Fibroblast of skin of back (primary cell): ENCODE measurements around the gene TFAP2E. TPM values are rescaled to one million over a fixed set of nuclear protein-coding genes. Genes with fewer than 3 reads are reported as not detected.

Source experiments
- DNase-seq: peaks from one replicate; pipeline ENCODE4 v3.0.0-alpha.2; 2013
- polyA plus RNA-seq, 2 experiments: library from polyadenylated mRNA; unstranded; fragments of 120-200 nt; gene quantifications; one replicate each; pipeline ENCODE4 v1.2.1, GENCODE V29; 2013; ENCODE audit not compliant: insufficient read length in 2 of 2

Gene TFAP2E
- polyA plus RNA-seq (2013, experiment 1 of 2; ENCODE audit: insufficient read length) = 0.37 TPM
- 0.30 TPM for polyA plus RNA-seq (2013, experiment 2 of 2; ENCODE audit: insufficient read length)

DNA sequence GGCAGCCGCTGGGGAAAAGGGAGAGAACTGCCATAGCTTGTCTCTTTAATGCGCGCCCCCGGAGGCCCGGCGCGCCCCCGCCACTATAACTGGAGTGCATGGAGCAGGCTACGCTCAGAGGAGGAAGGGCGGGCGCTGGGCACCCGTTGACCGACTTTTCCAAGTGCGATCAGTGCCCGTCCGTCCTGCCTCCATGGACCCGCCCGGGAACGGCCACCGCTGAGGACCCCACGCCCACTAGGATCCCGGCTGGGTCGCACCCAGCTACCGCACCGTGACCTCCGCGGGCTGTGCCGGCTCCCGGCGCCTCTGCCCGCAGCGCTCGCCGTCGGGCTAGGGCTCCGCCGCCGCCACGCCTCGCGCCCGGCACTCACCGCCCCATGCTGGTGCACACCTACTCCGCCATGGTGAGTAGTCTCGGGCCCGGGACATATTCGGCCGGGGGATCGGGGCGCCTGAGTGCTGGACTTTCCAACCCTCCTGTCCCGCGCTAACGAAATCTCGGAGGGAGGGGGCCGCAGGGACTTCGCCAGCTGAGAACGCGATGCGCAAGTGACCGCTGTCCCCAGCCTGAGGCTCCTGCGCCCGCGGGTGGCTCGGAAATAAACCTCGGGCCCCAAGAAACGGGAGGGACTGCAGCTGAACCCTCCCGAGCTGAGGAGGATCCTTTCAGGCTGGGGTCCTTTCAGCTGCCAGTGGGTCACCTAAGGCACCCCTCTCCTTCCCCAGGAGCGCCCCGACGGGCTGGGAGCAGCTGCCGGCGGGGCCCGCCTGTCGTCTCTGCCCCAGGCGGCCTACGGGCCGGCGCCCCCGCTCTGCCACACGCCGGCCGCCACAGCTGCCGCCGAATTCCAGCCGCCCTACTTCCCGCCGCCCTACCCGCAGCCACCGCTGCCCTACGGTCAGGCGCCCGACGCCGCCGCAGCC, at the start of gene TFAP2E:
TSS of gene TFAP2E (plus strand) at position 117 of the 927 bp plus-strand sequence. CDS start at position 381, 264 bp downstream.
- DNase-seq = peak; percentile 35

DNA sequence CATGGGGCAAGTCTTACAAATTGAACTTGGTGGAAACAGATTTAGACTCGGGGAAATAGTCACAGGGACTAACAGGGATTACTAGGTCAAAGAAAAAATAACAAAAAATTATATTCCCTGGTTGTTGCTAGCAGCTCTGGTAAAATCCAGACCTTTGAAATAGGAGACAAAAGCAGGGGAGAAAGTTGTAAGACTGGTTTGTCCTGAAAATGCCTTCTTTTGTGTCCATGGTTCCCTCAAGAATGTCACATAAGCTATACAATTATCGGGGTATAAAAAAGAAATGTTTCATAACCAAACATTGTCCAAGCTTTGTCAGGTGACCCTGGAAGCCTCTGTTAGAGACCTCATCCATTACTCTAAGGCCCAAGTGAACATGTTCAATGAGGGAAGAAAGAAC, 49.0 kb upstream of the TFAP2E start:
- DNase-seq = no peak

DNA sequence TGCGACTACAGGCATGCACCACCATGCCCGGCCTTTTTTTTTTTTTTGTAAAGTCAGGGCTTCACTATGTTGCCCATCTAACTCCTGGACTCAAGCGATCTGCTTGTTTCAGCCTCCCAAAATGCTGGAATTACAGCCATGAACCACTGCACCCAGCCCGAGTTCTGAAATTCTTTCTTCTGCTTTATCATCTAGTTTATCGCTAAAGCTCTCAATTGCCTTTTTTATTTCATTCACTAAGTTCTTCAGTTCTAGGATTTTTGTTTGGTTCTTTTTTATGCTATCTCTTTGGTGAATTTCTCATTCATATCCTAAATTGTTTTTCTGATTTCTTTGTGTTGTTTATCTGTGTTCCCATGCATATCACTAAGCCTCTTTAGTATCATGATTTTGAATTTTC, 42.9 kb upstream of the TFAP2E start:
- no peak for DNase-seq

DNA sequence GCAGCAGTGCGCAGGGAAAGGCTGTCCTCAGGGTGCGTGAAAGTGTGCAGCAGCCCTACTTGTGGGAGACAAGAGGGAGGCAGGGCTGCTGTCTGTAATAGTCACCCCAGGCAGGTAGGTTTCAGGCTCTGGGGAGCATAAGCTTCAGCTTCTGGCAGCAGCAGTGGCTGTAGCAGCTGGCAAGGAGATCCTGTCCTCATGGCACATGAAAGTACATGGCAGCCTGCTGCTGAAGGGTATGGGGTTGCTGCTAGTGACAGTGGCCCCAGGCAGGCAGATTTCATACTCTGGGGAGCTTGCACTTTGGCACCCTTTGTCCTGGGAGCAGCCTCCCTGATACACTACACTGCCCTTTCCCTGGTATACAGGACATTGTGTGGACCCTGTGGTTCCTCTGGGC, 42.2 kb upstream of the TFAP2E start:
- DNase-seq = no peak

DNA sequence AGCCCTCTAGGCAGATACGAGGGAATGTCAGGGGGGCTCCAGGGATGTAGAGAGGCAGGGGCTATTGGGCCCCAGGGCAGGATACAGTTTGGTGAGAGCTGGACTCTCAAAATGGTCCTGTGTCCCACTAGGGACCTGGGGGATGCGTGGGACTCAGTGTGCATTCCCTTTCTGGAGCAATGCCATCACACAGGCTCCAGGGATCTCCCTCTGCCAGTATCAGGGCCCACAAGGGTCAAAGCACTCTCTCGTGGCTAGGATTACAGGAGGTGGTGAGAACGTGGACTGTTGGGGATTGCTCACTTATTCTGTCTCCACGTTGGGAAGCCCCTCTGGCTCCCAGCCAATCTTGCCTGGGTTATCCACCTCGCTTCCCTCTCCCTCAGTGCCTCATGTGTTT, 41.7 kb upstream of the TFAP2E start:
- DNase-seq = no peak

DNA sequence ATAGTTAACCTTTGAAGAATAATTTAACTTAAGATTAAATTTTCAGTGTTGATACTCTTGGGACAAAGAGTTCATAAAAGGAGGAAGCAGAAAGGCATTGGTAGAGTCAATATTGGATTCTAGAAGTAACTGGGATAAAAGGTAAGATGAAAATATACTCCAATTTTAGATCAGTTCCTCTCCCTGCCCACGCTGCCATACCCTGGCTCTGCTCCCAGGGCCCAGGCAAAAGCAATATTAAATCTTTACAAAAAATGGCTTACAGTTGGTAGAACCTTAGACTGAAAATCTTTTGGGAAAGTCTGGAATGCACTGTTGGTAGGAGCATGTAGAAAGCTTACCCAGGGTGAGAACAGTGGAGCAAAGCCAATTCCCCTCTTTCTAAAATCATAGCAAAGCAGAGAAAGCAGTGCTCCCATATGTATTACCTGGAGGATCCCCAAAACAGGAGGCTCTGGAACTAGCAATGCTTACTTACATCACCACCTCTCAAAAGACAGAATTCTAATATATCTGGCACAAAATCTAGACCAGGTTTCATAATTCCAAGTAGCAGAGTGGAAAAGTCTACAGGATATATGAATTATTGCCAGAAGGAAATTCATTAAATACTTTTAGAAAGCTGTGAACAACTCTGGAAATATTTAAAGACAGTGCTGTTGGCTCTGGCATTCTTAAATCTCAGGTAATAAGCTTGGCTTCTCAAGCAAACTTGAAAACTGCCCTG, 40.5 kb upstream of the TFAP2E start:
- DNase-seq = peak; percentile 13

DNA sequence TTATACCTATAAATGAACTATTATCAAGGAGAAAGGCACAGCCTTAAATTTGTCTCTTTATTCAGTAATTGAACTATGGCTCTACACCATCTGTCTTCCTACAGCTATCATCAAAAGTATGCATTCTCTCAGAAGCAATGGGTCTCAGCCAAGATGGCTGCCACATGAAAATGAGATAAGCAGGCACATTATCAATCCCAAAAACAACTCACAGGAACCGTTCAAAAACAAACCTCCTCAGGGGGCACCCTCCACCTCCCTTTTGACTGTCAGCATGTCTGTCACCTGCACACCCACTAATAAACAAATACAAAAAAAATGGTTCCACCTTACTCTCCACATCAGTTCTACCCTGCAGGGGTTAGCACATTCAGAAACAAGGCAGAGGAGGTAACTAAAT, 39.5 kb upstream of the TFAP2E start:
- DNase-seq = no peak

DNA sequence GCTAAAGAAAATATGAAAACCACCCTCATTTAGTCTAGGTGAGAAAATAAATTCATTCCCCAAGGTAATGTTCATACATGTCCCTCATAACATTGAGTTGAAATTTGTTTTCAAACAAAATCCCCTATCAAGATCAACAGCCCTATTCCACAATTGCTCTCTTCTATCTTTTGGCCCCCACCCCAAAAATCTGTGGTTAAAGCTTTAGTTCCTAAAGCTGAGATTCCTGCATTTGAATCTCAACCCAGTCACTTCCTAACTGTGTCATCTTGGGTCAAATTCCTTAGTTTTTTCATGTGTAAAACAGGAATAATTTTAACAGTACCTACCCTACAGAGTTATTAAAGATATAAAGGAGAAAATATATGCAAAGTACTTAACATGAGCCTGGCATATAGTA, 37.9 kb upstream of the TFAP2E start:
- no peak for DNase-seq

DNA sequence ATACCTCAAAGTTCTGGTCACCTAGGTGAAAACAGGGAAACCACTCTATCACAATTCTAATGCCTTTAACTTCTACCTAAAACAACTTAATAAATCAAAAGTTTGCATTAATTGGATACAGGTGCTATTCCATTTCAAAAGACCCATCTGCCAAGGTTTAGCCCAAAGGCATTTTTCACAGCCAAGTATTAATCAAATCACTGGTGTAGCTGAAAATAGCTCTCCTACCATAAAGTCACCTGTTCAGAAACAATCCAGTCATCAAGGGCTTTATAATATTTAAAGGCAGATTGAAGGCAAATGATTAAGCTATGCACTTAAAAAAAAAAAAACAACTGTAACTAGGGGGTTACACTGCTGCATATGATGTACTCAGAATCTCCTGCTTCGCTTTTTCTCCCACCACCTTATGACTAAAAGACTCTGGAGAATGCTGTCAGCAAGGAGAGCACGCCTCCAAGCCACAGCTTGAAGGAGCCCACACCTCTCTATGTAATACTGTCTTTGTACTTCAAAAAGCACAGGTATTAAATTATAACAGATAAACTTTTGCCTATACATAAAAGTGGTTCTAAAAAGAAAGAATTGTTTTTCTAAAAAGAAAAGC, 36.5 kb upstream of the TFAP2E start:
- no peak for DNase-seq

DNA sequence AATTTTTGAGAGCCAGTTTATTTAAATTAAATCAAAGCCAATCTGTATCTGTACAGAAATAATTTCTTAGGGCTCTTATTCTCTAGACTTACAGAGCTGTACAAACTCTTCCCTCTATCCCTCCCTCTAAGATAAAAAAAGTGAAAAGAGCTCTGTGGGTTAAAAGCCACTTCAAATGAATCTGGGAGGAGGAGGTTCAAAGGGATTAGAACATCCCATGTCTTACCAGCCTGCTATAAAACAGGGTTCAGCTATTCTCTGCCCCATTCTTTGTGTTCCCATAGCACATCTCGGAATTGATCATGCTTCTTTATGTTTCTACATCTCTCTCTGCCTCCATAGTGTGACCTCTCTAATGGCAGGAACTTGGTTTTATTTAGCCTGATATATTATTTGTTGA, 35.3 kb upstream of the TFAP2E start:
- no peak for DNase-seq

DNA sequence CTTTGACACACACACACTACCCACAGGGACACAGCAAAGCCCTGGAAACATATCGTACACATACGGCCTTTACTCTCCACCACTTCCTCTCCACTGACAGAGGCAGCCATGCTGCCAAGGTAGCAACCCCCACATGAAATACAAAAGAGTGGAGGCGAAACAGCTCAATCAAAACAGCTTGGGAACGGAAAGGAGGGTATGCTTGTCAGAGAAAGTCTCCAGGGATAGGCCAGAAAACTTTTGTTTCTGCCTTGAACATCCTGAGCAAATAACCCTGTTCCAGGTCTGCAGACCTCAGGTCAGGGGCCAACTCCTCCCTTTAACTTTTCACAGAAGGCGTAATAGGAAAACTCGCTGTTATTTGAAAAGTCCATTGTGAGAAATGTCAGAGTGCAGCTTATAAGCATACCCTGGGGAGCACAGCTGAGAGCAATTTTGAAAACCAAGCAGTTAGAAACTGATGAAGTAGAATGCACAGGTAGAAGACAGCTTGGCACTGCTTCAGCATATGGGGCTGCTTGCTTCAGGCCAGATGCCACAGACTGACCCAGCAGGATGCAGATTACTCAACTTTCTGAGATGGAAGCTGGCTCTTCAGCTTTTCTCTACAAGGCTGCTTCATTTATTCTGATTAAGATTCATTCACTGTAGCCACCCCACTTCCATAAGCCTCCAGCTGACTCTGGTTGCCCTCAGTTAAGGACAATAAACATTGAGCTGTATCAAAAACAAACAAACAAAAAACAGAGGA, 33.9 kb upstream of the TFAP2E start:
- no peak for DNase-seq

DNA sequence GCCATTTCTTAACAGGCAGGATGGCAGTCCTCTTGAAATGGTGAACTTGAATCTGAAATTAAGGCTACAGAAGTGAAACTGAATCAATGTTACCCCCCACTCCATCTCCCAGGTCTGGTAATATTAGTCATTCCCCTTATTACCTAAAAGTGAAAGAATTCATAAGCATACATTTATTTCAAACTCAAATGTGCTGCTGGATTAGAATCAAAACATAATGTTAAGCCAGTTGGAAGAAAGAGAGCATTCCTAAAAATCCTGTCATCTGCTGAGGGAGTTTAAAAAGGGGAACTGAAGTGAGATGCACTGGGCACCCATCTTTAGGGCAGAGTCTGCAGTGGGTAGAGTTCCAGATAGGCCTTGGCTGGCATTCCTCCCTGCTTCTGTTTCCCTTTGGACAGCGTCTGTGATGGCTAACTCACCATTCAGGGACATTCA, 33.3 kb upstream of the TFAP2E start:
- peak; percentile 80 for DNase-seq

DNA sequence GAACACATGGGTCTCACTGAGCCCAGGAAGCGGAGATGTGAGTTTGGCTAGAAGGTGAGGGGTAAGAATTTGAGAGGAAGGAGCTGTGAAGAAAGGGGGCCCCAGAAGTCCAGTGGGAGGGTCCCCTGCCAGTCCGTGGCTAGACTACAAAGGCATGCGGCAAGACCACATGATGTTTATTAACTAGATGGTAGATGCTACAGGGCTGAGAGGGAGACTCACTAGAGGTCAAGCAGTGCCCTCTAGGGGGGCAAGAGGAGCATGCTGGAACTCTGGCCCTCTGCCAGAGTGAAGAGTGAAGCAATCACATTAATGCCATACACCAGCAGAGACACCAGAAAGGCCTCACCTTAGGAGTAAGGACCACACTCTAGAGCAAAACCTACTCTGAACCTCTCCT, 28.1 kb upstream of the TFAP2E start:
- DNase-seq = peak; percentile 52

DNA sequence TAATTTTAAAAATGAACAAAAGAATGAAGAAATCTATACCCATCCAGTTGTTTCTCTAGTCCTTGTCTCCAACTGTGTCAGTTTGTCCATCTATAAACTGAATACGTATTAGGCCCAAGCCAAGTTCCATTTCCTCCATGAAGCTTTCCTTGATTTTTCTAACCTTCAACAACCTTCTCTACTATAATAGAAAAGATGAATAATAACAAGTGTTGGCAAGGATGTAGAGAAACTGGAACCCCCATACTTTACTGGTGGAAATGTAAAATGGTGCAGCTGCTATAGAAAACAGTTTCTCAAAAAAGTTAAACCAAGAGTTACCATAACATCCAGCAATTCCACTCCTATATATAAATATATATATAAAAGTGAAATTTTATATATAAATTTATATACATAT, 26.5 kb upstream of the TFAP2E start:
- no peak for DNase-seq

DNA sequence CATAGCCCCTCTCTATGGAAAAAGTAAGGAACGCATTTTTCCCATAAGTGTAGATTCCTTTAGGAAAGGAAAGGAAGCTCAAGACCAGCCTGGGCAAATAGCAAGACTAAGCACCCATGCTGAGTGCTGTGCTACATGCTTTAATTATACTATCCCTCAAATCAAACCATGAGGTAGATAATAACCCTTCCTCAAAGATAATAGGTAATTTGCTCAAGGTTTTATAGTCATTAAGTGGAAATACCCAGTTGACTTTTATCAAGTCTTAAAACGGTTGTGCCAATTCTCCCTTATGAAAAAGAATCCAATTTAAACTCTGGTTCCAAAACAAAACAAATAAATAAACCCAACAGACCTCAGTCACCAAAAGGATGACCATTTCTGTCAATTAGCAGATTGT, 19.3 kb upstream of the TFAP2E start:
- no peak for DNase-seq

DNA sequence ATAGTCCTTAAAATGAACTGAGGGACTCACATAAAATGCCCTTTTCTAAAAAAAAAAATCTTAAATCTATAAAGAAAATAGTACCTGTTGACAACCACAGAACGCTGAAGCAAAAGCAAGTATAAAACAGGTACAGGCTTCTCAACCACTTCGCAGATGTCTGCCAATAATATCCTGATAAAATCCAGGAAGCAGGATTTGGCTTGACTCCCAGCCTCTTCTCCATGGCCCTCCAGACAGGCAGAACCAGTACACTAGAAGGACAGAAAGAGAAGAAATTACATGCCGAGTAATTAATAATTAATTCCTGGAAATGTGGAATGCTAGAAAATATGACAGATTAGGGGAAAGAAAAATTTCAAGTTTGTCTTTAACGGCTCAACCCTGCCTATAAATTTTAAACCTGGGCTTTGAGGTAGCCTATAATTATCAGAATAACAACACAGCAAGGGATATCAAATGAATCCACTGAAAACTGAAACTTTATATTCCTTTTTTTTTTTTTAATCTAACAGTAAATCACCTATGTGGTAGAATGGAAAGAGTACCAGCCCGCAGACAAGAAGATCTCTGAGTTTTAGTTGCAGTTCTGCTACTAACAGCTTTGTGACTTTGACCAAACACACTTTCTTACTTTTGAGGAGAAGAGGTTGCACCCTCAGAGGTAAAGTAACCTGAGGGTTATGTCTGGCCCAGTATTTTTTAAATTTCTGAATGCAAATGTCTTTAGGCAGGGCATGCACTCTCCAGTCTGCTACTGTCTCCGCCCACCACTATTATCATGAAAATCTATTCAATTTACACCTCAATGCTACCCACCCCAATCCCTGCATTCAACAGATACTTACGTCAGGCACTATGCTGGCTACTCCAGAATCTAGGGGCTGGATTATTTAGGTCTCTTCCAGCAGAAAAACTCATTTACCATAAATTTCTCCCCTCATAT, 18.6 kb upstream of the TFAP2E start:
- no peak for DNase-seq

DNA sequence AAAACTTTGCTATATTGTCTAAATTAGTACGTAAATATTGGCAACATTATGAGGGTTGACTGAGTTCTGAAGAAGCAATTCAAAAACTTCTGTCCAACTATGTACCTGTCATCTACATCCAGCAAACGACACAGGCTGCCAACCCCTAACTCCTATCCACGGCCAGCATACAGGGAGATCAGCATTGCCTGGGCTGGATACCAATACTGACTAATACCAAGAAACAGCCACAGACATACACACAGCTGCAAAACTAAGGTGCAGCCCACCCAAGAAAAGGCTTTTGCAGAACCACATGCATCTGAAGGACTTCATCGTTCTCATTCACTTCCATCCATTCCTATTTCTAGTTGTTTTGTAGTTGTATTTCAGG, 17.9 kb upstream of the TFAP2E start:
- DNase-seq = no peak

DNA sequence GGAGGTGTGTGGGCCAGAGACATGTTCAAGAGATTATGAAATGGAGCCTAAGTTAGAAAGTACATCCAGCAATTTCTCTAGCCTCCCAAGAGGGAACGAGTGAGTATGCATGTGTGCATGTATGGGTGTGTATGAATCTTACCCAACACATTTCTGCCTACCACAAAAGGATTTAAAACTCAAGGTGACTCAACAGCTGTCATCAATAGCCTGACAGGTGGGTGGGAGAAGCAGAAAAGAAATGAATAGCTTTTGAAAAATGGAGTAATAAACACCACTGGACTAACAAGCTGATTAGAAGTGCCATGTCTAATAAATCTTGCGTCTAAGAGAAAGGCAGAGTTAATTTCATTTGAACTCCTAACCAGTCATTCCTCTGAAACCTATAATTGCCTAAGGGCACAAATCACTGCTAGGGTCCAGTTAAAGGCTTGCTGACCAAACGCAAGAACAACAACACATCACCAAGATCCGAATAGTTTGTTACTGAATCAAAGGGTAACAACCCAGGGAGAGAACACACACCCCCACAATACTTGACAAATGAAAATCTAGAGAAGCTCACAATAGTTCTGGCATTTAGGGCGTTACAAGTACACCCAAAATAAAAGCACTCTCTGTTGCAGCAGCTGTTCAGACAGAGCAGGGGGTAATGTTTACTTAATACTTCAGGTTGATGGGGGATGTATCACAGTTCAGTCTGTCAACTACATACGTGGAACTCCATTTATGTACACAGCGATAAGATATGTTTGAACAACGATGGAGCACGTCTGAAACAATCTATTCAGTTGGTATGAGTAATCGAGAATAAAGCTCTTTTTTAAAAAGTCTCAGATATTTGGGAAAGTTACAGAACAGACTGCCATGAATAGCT, 17.3 kb upstream of the TFAP2E start:
- no peak for DNase-seq

DNA sequence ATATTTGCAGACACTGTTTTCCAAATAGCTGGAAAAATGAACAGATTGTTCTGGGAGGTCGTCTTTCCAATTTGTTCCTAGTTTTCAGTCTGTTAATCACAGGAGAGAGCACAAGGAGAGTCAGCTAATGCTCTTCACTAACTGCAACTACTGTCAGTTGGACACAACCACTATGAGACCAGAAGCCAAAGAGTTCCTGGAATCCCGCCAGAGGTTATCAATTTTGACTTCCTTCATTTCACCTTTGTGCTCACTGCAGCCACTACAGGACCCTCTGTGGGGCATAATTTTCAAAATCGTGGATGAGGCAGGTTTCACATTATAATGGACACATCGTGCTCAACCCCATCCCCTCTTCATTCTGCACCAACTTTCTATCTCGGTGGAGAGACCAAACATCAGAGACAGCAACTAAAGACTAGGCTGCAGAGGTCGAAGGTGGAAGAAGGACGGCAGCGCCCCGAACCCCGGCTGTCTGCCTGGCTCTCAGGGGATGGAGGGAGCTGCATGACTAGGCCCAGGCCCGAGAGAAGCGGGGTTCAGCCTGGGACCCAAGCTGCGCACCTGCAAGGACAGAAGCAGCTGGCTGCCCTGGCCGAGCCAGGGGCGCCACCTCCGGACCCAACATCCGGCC, 16.5 kb upstream of the TFAP2E start:
- DNase-seq = no peak

DNA sequence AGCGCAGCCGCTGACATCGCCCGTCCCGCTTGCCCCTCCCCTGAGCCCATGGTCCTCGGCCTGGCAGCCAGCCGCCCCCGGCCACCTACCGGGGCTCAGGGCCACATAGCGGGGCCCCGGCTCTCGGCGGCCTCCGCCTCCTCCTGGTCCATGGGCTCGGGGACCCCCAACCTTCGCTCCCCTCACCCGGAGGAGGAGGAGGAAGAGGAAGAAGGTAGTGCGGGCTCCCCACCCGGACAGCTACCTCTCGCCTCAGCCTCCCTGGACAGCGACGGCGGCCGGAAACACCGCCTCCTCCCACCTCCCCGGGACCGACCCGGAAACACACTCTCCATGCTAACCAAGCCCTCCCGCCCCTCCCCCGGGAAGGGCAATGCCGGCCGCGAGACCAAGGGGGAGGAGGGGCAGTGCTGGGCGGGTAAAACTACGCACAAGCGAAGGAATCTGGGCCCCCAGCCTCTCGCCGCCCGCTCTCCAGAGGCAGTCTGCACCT, 15.9 kb upstream of the TFAP2E start, which contains the start of gene KIAA0319L:
TSS of gene KIAA0319L (minus strand) at position 286 of the 493 bp plus-strand sequence. CDS start 2,912 bp downstream, outside the sequence.
- DNase-seq = no peak
